GM20000 (cell line): ENCODE results near the gene MANF.
"Not testable (repeated sequence)": the region's sequence is repeated elsewhere in the genome, so short reads cannot be mapped to it uniquely, and the experiment has no call there.

Source experiments
- DNase-seq: peaks from one replicate; pipeline ENCODE4 v3.0.0; 2012; ENCODE audit warnings: low spot score
- CTCF ChIP-seq: IDR thresholded peaks from 2 replicates; pipeline ENCODE4 v1.5.1; 2012; ENCODE audit warnings: mild to moderate bottlenecking, control low read depth; ENCODE audit errors: extremely low read depth, missing control alignments

MANF gene

GRCh38 chr3:51355891-51356578 lies 29.1 kb upstream of the MANF start:
- no peak for DNase-seq
- no peak for TF ChIP-seq CTCF

GRCh38 chr3:51357856-51358255 lies 27.2 kb upstream of the MANF start:
- TF ChIP-seq CTCF: no peak
- DNase-seq: no peak

- DNase-seq: no peak
- TF ChIP-seq CTCF: no peak
Observed at GRCh38 chr3:51358981-51359380, 26.1 kb upstream of the MANF start.

GRCh38 chr3:51360806-51361205 lies 24.3 kb upstream of the MANF start:
- no peak for DNase-seq
- no peak for TF ChIP-seq CTCF

GRCh38 chr3:51361746-51362145 lies 23.3 kb upstream of the MANF start:
- DNase-seq: no peak
- no peak for TF ChIP-seq CTCF

- DNase-seq: no peak
- TF ChIP-seq CTCF: no peak
Observed at GRCh38 chr3:51362476-51362875, 22.6 kb upstream of the MANF start.

GRCh38 chr3:51368276-51368675 lies 16.8 kb upstream of the MANF start:
- not testable (repeated sequence) for DNase-seq

GRCh38 chr3:51371943-51372557 lies 13.0 kb upstream of the MANF start:
- peak; percentile 59 for DNase-seq
- TF ChIP-seq CTCF: peak; percentile 51
